ENCODE results near the gene VIPAS39. TPM values are rescaled to one million over a fixed set of nuclear protein-coding genes. Genes with fewer than 3 reads are reported as not detected.

The VIPAS39 gene
- total RNA-seq, 4 donors from 2014 or later = 13.2 to 15.3 (median 13.8) TPM

- TF ChIP-seq POLR2A (IDR thresholded peaks at IDR 0.05) (no peak), CTCF (IDR thresholded peaks at IDR 0.05) (no peak)
- 84 to 100% methylated on average over 2 of the region's 2 CpGs for WGBS, 2 donors
- Histone ChIP-seq H3K4me1 (no peaks in the 10 kb centered on the region), H3K36me3 (peaks cover 21 to 99% (median 39%) of the 10 kb centered on the region in 3 donors), H3K4me3 (no peak overlapping the region), H3K27ac (no peak overlapping the region), H3K27me3 (no peaks in the 10 kb centered on the region), H3K9me3 (no peaks in the 10 kb centered on the region)
- intact Hi-C loops (cut with DNase I) = no loop called here
- no peak for DNase-seq
Measured at GRCh38 chr14:77442196-77442595, 15.2 kb downstream of the VIPAS39 start.

GRCh38 chr14:77439861-77440260 lies 17.5 kb downstream of the VIPAS39 start:
- Histone ChIP-seq H3K4me1 (no peaks in the 10 kb centered on the region), H3K27me3 (no peaks in the 10 kb centered on the region), H3K9me3 (no peaks in the 10 kb centered on the region), H3K36me3 (peaks cover 22 to 99% (median 52%) of the 10 kb centered on the region in 3 donors), H3K27ac (no peak overlapping the region), H3K4me3 (no peak overlapping the region)
- intact Hi-C loops (cut with DNase I) = no loop called here
- TF ChIP-seq CTCF (IDR thresholded peaks at IDR 0.05) = no peak
- no peak for DNase-seq
- WGBS, 2 donors = 90 to 95% methylated on average over 4 of the region's 4 CpGs

- Histone ChIP-seq H3K27me3 (no peaks in the 10 kb centered on the region), H3K4me3 (no peak overlapping the region), H3K27ac (no peak overlapping the region), H3K4me1 (no peaks in the 10 kb centered on the region), H3K36me3 (peaks cover 24 to 99% (median 45%) of the 10 kb centered on the region in 3 donors), H3K9me3 (no peaks in the 10 kb centered on the region)
- 95 to 97% methylated on average over 1 of the region's 1 CpG for WGBS, 2 donors
- intact Hi-C loops (cut with DNase I) = no loop called here
- DNase-seq = no peak
- no peak for TF ChIP-seq POLR2A (IDR thresholded peaks at IDR 0.05)
- no peak for TF ChIP-seq CTCF (IDR thresholded peaks at IDR 0.05)
Measured at GRCh38 chr14:77438596-77438995, 18.8 kb downstream of the VIPAS39 start.

GRCh38 chr14:77436042-77436441 lies 21.4 kb downstream of the VIPAS39 start:
- intact Hi-C loops (cut with DNase I) = no loop called here
- Histone ChIP-seq H3K36me3 (peaks cover 4 to 99% (median 29%) of the 10 kb centered on the region in 3 donors), H3K27ac (no peak overlapping the region), H3K4me1 (no peaks in the 10 kb centered on the region), H3K27me3 (no peaks in the 10 kb centered on the region), H3K9me3 (no peaks in the 10 kb centered on the region), H3K4me3 (no peak overlapping the region)
- WGBS, 2 donors = 95% methylated on average over 3 of the region's 3 CpGs
- TF ChIP-seq CTCF (IDR thresholded peaks at IDR 0.05) (no peak), POLR2A (IDR thresholded peaks at IDR 0.05) (no peak)
- no peak for DNase-seq

GRCh38 chr14:77426396-77426795 lies 31.0 kb downstream of the VIPAS39 start:
- DNase-seq = no peak
- TF ChIP-seq POLR2A (IDR thresholded peaks at IDR 0.05) (no peak), CTCF (IDR thresholded peaks at IDR 0.05) (no peak)
- WGBS, 2 donors = 89 to 92% methylated on average over 2 to 3 of the region's 3 CpGs
- no peaks in the 10 kb centered on the region for H3K4me1 ChIP-seq
- H3K27me3 ChIP-seq = no peaks in the 10 kb centered on the region
- intact Hi-C loops (cut with DNase I) = no loop called here
- peaks cover 8 to 100% (median 46%) of the 10 kb centered on the region in 3 donors for H3K36me3 ChIP-seq
- H3K4me3 ChIP-seq = no peak overlapping the region
- H3K9me3 ChIP-seq = no peaks in the 10 kb centered on the region
- no peak overlapping the region for H3K27ac ChIP-seq

Measured in esophagus squamous epithelium (tissue), 5 donors.